ENCODE results near the gene BMP5. TPM values are rescaled to one million over a fixed set of nuclear protein-coding genes. Genes with fewer than 3 reads are reported as not detected.
"Not testable (repeated sequence)": the region's sequence is repeated elsewhere in the genome, so short reads cannot be mapped to it uniquely, and the experiment has no call there.

Gene BMP5
- not detected in 2 replicates for total RNA-seq (2014; rRNA removed; shearing (Covaris generic); ENCODE audit: low replicate concordance)

DNA sequence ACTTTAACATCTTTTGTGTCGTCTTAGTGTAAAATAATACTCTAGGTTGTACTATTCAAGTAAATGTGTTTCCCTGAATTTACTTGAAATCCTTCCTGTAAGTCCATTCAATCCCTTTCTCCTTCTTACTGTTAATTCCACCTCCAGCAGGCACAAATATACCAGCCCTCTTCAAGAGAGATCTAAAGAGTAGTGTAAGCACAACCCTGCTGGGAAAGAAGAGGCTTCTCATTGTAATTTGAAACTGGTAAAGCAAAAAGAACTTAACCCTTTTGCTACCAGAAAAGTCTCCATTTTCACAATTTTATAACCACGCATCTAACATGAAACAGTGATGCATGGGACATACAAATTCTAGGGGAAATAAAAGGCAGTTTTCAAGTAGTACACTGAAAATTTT lies at the start of gene BMP5:
Gene BMP5, minus strand, starts transcription at position 191 of the 400 bp plus-strand sequence. CDS start 725 bp downstream, outside the sequence.
- no peak for DNase-seq (ENCODE audit: low read depth)
- in situ Hi-C loops (cut with HindIII; ENCODE audit: low pct_unique_long_range_greater_than_20kb, low sequenced_read_pairs) = no loop called here

DNA sequence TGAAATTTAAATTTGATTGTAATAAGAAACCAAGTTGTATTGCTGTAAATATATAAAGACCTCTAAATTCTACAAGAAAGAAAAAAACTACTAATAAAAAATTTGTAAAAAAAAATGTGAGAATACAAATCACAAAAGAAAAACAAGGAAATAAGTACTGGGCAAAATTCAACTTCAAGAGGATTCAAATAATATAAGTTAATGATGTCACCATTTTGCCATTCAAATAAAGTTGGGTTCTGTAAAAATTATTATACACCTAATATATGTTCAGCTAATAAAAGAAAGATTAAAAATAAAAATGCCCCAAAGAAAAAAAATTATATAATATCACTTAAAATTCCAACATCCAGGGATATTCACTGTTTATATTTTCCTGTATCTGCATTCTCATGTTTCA lies 47.0 kb upstream of the BMP5 start:
- no peak for DNase-seq (ENCODE audit: low read depth)
- in situ Hi-C loops (cut with HindIII; ENCODE audit: low pct_unique_long_range_greater_than_20kb, low sequenced_read_pairs) = no loop called here

DNA sequence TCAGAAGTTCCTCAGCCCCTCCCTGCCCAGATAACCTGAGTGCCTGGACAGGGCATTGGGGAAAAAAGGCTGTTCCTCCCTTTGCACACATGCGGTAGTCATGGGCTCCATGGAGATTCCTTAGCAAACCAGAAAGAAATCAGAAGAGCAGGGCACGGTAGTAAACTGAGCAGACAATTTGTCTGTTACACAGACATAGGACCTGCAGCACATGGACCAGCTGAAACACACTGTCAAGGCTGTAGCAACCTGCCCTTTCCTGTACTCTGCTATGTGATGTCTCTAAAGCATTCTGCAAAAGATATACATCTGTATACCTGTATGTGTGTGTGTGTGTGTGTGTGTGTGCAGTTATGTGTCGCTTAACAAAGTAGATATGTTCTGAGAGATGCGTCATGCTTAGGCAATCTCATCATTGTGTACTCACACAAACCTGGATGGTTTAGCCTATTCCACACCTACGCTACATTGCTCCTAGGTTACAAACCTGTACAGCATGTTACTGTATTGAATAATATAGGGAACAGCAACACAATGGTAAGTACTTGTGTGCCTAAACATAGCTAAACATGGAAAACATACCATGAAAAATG lies 44.4 kb upstream of the BMP5 start:
- in situ Hi-C loops (cut with HindIII; ENCODE audit: low pct_unique_long_range_greater_than_20kb, low sequenced_read_pairs) = no loop called here
- no peak for DNase-seq (ENCODE audit: low read depth)

DNA sequence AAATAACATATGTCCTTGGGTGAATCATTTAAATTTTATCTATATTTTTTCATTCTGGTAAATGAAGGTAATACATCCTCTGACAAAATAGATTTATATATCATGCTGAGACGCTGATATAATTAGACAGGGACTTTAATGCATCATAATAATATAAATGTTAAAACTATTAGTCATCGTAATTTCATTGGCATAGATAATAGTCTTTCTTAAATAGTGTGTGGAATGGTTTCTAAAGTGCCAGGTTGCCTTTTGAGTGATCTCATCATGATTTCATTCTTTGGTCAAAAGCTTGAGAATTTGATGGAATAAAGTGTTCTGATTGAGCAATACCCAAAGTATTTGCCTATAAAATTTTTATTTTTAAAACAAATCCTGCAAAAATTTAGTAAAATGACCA lies 43.2 kb upstream of the BMP5 start:
- DNase-seq (ENCODE audit: low read depth) = no peak
- in situ Hi-C loops (cut with HindIII; ENCODE audit: low pct_unique_long_range_greater_than_20kb, low sequenced_read_pairs) = no loop called here

DNA sequence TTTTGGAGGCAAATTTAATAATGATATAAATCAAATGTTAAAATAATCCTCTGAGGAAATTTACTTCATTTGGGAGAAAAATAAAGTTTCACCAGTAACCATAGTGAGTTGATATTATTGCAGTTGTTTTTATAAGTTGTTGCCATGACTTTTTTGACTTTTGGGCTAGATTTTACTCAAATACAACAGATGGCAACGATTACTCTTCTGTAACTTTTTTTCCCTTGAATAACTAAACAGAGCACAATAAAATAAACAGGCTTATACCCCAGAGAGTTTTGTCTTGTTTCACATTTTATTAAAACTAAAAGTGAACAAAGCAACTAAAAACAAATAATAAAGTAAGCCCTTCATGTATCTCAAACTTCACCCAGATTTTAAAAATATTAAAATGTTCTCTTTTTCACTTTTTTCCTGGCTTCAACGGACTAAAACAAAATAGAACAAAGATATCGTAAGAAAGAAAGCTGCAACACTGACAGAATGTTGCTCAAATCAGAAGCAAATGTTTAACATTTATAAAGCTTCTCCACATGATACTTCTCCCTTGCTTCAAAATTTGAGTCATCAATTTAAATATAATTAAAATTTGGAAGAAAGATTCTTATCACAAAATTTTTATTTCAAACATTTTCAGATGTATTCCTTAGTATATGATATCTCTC lies 42.5 kb upstream of the BMP5 start:
- in situ Hi-C loops (cut with HindIII; ENCODE audit: low pct_unique_long_range_greater_than_20kb, low sequenced_read_pairs) = no loop called here
- DNase-seq (ENCODE audit: low read depth) = no peak

DNA sequence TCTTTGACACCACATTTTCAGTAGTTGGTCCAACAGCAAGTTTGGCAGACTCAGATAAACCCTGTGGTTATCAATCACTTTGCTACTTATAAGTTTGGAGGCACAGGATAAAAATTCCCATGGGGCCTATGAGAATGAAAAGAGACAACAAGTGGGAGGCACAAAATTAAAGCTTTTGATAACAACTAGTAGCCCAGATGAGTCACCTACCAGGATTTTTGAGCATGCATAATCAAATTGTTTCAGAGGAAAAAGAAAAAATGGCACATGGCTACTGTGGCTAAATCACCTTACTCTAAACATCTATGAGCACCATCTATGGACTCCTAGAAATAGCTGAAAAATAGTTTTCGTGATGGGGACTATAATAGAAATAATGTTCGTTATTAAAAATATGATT lies 40.8 kb upstream of the BMP5 start:
- DNase-seq (ENCODE audit: low read depth) = no peak
- in situ Hi-C loops (cut with HindIII; ENCODE audit: low pct_unique_long_range_greater_than_20kb, low sequenced_read_pairs) = no loop called here

DNA sequence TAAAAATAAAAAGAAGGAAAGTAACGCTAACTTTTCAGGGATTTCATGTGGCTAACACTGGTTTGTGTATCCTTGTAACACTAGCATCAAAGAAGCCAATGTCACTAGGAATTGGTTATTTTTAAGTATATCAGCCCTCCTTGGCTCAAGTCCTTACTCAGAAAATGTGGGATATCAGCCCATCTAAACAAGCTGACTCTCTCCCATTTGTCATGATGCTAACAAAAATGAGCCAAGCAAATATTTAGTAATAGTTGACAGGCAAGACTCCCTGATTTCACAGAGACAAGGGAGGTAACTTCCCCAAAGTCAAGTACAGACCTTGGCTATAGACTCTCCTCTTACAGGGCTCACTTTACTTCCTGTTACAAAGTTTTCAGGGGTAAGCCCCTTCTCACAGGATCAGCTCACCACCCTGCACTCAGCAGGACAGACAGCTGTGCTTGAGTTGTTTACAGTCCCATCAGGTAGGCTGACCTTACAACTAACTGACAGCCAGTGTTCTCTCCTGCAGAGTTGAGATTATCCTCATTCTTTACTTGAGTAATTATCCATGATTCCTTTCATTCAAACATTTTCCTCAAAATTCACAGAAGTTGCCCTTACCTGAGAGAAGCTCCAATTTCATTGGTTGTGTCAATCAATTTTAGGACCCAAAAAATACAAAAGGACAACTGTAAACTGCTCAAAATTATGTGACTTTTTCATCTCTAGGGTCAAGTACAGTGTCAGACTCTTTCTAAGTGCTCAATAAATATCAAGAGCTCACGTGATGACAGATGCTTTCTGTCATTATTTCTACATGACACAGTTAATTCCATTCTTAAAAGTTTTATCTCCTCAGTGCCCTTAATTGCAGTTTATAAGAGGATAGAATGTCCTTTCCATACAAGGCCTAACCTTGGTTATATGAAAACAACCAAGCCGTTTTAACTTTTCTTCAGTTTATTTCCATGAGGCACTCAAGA lies 38.1 kb upstream of the BMP5 start:
- no peak for DNase-seq (ENCODE audit: low read depth)
- in situ Hi-C loops (cut with HindIII; ENCODE audit: low pct_unique_long_range_greater_than_20kb, low sequenced_read_pairs) = no loop called here

DNA sequence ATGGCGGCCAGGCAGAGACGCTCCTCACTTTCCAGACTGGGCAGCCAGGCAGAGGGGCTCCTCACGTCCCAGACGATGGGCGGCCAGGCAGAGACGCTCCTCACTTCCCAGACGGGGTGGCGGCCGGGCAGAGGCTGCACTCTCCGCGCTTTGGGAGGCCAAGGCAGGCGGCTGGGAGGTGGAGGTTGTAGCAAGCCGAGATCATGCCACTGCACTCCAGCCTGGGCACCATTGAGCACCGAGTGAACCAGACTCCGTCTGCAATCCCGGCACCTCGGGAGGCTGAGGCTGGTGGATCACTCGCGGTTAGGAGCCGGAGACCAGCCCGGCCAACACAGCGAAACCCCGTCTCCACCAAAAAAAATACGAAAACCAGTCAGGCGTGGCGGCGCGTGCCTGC lies 35.1 kb upstream of the BMP5 start:
- DNase-seq (ENCODE audit: low read depth) = not testable (repeated sequence)

DNA sequence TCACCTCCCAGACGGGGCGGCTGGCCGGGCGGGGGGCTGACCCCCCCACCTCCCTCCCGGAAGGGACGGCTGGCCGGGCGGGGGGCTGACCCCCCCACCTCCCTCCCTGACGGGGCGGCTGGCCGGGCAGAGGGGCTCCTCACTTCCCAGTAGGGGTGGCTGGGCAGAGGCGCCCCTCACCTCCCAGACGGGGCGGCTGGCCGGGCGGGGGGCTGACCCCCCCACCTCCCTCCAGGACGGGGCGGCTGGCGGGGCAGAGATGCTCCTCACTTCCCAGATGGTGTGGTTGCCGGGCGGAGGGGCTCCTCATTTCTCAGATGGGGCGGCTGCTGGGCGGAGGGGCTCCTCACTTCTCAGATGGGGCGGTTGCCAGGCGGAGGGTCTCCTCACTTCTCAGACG lies 34.5 kb upstream of the BMP5 start:
- in situ Hi-C loops (cut with HindIII; ENCODE audit: low pct_unique_long_range_greater_than_20kb, low sequenced_read_pairs); DNase-seq (ENCODE audit: low read depth): not testable (repeated sequence)

More for the DNA sequence above, 35.1 kb upstream of the BMP5 start:
- in situ Hi-C loops (cut with HindIII; ENCODE audit: low pct_unique_long_range_greater_than_20kb, low sequenced_read_pairs) = not testable (repeated sequence)

DNA sequence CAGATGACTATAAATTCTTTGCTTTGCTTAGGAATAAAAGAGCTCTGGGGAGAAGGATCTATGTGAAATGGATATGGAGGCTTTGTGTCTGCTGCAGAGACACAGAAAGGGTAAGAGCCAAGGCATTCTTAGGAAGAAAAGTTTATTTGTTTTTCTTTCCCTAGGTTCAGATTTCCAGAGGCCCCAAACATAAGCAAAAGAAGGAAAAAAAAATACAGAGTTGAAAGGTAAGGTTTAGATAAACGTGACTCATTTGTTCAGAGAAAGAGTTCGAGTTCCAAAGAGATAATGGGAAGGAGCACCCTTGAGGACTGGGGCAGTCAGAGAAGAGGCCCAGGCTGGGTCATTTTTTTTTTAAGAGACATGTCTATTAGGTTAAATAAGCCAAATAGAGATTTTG lies 27.4 kb upstream of the BMP5 start:
- in situ Hi-C loops (cut with HindIII; ENCODE audit: low pct_unique_long_range_greater_than_20kb, low sequenced_read_pairs) = no loop called here
- DNase-seq (ENCODE audit: low read depth) = peak; percentile 77

DNA sequence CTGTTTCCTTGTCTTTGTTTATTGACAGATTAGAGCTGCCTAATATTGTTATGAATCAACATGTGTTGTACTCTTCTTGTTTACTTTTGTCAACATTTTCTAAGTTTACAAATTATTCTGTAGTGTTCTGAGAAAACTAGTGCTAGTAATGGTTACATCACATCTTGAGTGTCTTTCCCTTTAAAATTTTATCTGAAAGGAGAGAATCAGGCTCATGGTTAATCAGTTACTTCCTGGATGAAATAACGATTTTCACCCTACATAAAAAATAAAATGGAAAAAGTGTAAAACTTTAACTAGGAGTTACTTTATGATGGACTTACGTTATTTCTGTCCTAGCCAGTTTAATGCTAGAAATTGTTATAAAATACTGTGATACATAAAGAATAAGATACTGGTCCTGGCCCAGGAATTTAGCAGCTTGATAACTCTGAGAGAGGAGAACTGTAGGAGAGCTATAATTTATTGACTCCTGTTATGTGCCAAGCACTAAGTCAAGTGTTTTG lies 26.4 kb upstream of the BMP5 start:
- in situ Hi-C loops (cut with HindIII; ENCODE audit: low pct_unique_long_range_greater_than_20kb, low sequenced_read_pairs) = no loop called here
- DNase-seq (ENCODE audit: low read depth) = peak; percentile 62

DNA sequence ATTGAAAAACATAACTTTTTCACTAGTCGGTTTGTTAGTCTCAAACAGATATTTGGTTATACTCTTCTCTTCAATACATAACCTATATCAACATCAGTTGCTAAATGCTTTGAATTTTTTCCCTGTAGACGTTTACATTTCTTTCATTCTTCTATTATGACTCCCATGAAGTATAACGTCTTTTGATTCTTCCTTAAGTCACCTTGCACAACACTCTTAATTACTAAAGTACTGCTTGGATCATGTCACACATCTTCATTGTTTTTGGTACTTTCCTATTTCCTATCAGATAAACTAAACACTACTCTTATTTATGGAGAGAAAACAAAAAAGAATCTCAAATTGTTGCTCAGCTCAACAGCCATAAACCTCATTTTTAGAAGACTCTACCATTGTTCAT lies 23.0 kb upstream of the BMP5 start:
- DNase-seq (ENCODE audit: low read depth) = peak; percentile 37
- in situ Hi-C loops (cut with HindIII; ENCODE audit: low pct_unique_long_range_greater_than_20kb, low sequenced_read_pairs) = no loop called here

DNA sequence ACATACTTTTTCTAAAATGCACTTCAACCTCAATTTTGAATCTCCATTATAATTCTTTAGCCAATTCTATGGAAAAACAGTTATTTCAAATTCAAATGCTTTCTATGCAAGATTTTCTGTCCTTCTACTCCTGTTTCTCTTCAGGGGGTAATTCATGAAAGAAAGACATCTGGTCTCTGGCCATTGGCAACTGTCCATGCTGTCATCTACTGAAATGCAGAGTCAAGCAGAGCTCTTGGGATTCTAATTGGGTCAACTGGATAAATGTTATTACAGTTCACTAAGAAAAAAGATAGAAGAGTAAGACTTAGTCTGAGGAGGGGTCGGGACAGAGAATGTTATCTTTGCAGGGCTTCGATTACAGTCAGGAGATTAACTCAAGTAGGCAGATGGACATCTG lies 22.0 kb upstream of the BMP5 start:
- DNase-seq (ENCODE audit: low read depth) = no peak
- in situ Hi-C loops (cut with HindIII; ENCODE audit: low pct_unique_long_range_greater_than_20kb, low sequenced_read_pairs) = no loop called here

DNA sequence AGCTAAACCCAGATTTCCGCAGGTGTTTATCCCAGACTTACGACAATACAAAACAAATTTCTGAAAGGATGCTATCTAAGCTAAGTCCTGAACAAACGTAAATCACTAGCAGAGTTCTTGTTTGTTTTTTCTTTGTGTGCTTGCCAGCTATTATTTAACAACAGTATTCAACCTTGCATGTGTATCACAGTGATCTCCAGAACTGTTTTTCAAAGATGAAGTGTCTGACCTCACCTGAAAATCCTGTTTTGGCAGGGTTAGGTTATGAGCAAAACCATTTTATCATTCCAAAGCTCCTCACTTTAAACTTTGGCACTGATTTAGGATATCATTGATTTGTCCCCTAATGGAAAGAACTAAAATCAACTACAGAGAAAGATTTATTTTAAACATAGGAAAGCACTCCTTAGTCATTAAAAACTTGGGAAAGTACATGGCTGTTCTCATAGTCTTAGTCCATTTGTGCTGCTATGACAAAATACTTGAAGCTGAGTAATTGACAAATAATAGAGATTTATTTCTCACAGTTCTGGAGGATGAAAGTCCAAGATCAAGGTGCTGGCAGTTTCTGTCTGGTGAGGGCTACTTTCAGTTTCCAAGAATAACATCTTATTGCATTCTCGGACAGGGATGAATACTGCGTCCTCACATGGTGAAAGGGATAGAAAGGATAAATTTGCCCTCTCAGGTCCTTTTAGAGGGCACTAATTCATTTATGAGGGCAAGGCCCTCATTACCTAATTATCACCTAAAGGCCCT lies 20.8 kb upstream of the BMP5 start:
- in situ Hi-C loops (cut with HindIII; ENCODE audit: low pct_unique_long_range_greater_than_20kb, low sequenced_read_pairs) = no loop called here
- DNase-seq (ENCODE audit: low read depth) = no peak

DNA sequence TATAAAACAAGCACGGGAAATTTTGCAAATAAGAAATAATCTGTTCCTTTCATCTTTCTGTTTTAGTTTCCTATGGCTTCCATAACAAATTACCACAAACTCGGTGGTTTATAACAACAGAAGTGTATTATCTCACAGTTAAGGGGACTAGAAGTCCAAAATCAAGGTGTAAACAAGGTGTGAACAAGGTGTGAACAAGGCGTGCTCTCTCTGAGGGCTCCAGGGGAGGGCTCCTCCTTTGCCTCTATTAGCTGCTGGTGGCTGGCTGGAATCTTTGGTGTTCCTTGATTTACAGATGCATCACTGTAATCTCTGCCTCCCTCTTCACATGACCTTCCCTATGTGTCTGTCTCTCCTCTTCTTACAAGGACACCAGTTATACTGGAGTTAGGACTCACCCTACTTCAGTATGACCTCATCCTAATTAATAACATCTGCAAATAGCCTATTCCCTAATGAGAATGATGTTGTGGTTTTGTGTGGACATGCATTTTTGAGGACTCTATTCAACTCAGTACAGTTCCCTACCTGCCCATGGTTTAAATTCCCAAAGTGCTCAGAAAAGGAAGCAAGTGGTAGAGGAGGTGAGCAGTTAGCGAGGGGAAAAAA lies 17.5 kb upstream of the BMP5 start:
- in situ Hi-C loops (cut with HindIII; ENCODE audit: low pct_unique_long_range_greater_than_20kb, low sequenced_read_pairs) = no loop called here

DNA sequence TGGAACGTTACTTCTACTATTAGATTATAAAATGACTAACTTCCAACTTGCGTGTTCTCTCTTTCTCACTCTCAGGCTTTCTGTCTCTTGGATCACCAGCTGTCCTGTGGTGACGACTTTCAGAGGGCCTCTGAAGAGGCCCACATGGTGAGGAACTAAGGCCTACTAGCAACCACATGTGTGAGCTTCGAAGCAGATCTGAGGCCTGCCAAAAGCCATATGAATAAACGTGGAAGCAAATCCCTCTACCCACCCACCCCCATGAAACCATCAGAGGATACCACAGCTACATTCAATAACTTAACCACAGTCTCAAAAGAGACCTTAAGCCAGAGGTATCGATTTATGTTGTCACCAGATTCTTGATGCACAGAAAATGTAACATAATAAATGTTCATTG lies 13.5 kb upstream of the BMP5 start:
- DNase-seq (ENCODE audit: low read depth) = no peak
- in situ Hi-C loops (cut with HindIII; ENCODE audit: low pct_unique_long_range_greater_than_20kb, low sequenced_read_pairs) = no loop called here

More for the DNA sequence above, 17.5 kb upstream of the BMP5 start:
- no peak for DNase-seq (ENCODE audit: low read depth)

DNA sequence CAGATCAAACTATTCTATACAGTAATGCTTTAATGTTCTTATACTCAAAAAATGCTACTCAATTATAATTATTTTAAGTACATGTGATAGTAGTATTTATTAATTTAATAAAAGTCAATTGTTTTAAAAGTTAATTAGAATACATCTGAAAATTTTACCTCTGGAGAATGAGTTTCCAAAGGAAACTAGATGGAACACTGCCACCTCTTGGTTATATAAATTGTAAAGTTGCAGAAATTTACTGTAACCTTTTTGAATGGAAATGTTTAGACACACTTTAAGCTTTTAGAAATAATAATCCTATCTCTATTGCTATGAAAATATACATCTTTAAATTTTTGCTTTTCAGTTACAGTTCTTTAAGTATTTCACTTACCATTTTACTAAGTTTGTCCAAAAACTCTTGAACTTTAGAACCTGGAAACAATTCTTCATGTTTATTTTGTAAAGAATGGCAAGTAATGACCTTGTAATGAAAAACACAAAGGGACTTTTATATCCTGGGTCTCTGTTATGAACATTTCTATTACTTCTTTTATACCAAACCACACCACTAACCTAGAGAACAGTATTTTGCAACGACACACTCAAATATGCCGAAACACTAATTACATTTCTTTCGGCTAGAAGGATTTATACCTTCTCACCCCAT lies 10.9 kb upstream of the BMP5 start:
- in situ Hi-C loops (cut with HindIII; ENCODE audit: low pct_unique_long_range_greater_than_20kb, low sequenced_read_pairs) = no loop called here
- no peak for DNase-seq (ENCODE audit: low read depth)
